Mucosa of stomach (tissue), 1 donor: ENCODE data around the gene TRABD2B.

Experiments
- H3K27me3 ChIP-seq: one replicate; pipeline ENCODE4 v1.7.0; 2013; ENCODE audit warnings: mild to moderate bottlenecking, low read length; ENCODE audit not compliant: control insufficient read depth, insufficient read depth
- H3K36me3 ChIP-seq: one replicate; pipeline ENCODE4 v1.7.0; 2013; ENCODE audit warnings: low read length; ENCODE audit not compliant: control insufficient read depth, insufficient read depth
- H3K4me1 ChIP-seq: one replicate; pipeline ENCODE4 v1.7.0; 2013; ENCODE audit warnings: mild to moderate bottlenecking, low read length; ENCODE audit not compliant: control insufficient read depth, insufficient read depth
- H3K4me3 ChIP-seq: one replicate; pipeline ENCODE4 v1.7.0; 2013; ENCODE audit warnings: low read length
- H3K9ac ChIP-seq: one replicate; pipeline ENCODE4 v1.7.0; 2013; ENCODE audit warnings: mild to moderate bottlenecking, low read length, moderate library complexity
- H3K9me3 ChIP-seq: one replicate; pipeline ENCODE4 v1.7.0; 2013; ENCODE audit warnings: mild to moderate bottlenecking, low read length, moderate library complexity; ENCODE audit not compliant: control insufficient read depth
- donor health status: Pancreatic carcinoma.

Gene TRABD2B

DNA sequence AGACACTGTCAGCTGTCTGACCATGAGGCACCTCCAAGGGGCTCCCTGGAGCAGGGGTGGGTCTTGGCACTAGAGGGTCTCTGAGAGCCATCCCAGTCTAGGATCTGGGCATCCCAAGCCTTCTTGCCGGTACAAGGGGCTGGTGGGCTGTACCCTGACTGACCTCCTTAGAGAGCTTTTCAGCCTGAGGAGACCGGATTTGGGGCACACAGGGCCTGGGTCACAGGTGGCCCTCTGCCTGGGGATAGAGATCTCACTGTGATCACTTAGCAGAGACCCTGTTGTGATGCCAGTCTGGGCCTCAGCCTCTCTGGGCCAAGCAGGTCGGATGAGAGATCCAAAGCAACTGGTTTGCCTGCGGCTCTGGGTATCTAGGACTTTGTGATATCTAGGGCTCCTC is 227.2 kb downstream of the TRABD2B start:
- H3K4me3 ChIP-seq = no peak overlapping the region
- H3K9ac ChIP-seq = no peak overlapping the region
- no peaks in the 10 kb centered on the region for H3K36me3 ChIP-seq
- H3K27me3 ChIP-seq = no peaks in the 10 kb centered on the region
- no peaks in the 10 kb centered on the region for H3K4me1 ChIP-seq
- no peaks in the 10 kb centered on the region for H3K9me3 ChIP-seq

GRCh38 chr1:47769295-47769694 is 227.9 kb downstream of the TRABD2B start:
- Histone ChIP-seq H3K27me3 (no peaks in the 10 kb centered on the region), H3K4me1 (no peaks in the 10 kb centered on the region), H3K9me3 (no peaks in the 10 kb centered on the region), H3K36me3 (no peaks in the 10 kb centered on the region), H3K9ac (no peak overlapping the region), H3K4me3 (no peak overlapping the region)

GRCh38 chr1:47767741-47768100 is 229.5 kb downstream of the TRABD2B start:
- H3K9me3 ChIP-seq = no peaks in the 10 kb centered on the region
- H3K4me3 ChIP-seq = no peak overlapping the region
- H3K27me3 ChIP-seq = no peaks in the 10 kb centered on the region
- H3K36me3 ChIP-seq = no peaks in the 10 kb centered on the region
- no peaks in the 10 kb centered on the region for H3K4me1 ChIP-seq
- H3K9ac ChIP-seq = no peak overlapping the region

DNA sequence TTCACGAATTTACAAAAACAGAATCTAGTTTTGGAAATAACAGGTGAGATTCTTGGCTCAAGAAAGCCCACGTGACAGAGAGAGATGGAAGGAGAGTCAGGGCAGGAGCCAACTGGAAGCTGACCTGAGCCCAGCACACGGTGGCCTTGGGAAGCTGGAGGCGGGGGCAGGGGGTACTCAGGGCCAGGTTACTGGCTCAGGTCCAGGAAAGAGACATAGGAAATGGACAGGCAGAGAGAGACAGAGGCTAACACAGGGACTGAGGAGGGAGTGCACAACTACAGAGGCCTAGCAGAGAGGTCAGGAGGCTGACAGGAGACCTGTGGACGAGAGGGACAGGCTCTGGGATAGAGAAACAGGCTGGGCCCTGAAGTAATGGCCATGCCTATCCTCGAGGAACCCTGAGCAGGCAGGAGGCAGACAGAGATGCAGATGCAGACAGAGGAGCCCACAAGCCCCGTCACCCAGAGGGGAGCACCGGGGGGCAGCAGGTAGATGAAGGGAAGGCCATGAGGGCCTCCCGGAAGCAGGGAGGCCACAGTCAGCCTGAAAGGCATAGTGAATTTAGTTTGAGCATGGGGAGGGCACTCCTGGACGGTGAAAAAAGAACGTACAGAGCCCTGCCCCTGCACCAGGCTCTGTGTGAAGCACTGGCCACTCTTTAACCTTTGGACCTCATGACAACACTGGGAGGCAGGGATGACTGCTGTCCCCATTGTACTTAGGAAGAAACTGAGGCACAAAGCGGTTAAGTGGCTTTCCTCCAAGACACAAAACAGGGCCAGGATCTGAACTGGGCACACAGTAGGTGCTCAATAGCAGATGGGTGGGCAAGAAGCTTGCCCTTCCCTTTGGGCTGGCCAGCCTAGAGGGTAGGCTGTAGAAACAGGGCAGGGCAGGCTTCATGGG is 230.1 kb downstream of the TRABD2B start:
- no peak overlapping the region for H3K9ac ChIP-seq
- no peaks in the 10 kb centered on the region for H3K4me1 ChIP-seq
- no peak overlapping the region for H3K4me3 ChIP-seq
- H3K27me3 ChIP-seq = peaks cover under 1% of the 10 kb centered on the region
- no peaks in the 10 kb centered on the region for H3K36me3 ChIP-seq
- H3K9me3 ChIP-seq = no peaks in the 10 kb centered on the region

DNA sequence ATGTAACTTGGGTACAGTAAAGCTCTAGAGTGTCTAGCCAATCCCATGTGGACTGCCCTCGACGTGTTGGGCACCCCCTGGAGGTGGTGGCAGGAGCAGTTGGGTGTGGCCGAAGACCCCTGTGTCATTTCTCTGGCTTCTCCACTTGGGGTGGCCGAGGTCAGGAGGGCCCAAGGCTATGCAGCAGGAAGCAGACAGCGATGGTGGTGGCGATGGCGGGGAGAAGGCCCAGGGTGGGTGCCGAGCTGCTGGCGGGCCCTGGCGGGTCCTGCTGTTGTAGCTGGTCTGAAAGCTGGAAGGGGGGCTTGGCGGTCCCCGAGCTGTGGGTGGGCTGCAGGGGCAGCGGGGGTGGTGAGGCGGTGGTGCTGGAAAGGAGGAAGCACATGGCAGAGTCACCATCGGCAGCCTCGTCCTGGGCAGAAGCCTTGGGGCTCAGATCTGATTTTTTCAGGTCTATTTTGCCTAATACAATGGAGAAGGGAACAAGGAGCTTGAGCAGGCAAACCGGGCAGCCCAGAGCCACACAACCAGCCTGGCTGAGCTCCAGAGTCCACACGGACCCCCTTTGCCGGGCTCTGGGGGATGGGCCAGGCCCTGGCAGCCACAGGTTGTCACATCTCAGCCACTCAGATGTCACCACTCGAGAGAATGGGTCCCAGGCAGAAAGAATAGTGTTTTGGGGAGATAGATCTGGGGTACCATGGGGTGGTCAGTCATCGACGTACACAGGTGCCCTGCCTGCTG is 231.3 kb downstream of the TRABD2B start:
- Histone ChIP-seq H3K4me1 (no peaks in the 10 kb centered on the region), H3K9me3 (no peaks in the 10 kb centered on the region), H3K36me3 (no peaks in the 10 kb centered on the region), H3K27me3 (peaks cover 5% of the 10 kb centered on the region), H3K9ac (no peak overlapping the region), H3K4me3 (no peak overlapping the region)

DNA sequence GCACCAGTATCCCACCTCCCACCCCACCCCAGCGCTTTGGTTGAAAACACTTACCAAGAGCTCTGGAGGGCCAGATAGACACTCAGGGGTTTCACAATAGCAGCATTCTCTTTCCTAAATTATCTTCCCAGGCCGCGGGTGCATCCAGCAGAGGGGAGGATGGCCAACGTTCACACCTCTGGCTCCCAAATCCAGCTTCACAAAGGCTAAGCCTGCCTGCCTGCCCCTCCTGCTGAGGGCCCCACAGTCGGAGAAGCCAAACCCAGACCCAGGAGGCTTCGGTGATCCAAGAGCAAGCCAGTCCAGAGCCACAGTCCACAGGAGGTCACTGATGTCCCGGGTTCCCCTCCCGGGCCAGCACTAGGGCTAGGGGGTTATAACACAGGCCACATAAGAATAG is 231.9 kb downstream of the TRABD2B start:
- H3K36me3 ChIP-seq = no peaks in the 10 kb centered on the region
- H3K9me3 ChIP-seq = no peaks in the 10 kb centered on the region
- no peak overlapping the region for H3K4me3 ChIP-seq
- no peak overlapping the region for H3K9ac ChIP-seq
- H3K27me3 ChIP-seq = peaks cover 5% of the 10 kb centered on the region
- H3K4me1 ChIP-seq = no peaks in the 10 kb centered on the region

DNA sequence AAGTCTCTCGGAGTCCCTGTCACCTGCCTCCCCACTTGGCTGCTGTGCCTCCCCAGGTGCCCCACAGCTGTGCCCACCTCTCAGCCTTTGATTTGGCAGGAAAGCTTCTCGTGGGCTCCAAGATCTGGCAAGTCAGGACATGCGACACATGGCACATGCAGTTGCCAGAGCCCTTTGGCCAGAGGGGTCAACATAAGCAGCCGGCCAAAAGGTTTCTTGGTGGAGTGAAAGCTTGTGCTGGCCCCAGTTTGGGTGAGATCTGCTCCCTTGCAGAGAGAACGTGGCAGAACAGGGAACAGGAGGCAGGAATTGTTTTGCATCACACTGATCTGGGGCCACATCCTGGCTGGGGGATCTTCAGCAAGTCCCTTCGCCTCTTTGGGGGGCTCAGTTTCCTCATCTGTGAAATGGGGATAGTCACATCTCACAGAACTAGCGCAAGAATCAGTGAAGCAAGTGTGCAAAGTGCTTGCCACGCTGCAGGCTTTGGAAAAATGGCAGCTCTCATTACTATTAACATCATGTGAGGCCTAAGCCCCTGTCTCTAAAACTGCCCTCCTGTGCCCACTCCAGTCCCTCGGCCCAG is 232.6 kb downstream of the TRABD2B start:
- Histone ChIP-seq H3K4me1 (no peaks in the 10 kb centered on the region), H3K27me3 (peaks cover 7% of the 10 kb centered on the region), H3K9ac (no peak overlapping the region), H3K36me3 (no peaks in the 10 kb centered on the region), H3K4me3 (no peak overlapping the region), H3K9me3 (no peaks in the 10 kb centered on the region)

- Histone ChIP-seq H3K27me3 (peaks cover 10% of the 10 kb centered on the region), H3K4me1 (no peaks in the 10 kb centered on the region), H3K36me3 (no peaks in the 10 kb centered on the region), H3K4me3 (no peak overlapping the region), H3K9me3 (no peaks in the 10 kb centered on the region), H3K9ac (no peak overlapping the region)
These were observed 233.5 kb downstream of the TRABD2B start for GRCh38 chr1:47763591-47764171.

DNA sequence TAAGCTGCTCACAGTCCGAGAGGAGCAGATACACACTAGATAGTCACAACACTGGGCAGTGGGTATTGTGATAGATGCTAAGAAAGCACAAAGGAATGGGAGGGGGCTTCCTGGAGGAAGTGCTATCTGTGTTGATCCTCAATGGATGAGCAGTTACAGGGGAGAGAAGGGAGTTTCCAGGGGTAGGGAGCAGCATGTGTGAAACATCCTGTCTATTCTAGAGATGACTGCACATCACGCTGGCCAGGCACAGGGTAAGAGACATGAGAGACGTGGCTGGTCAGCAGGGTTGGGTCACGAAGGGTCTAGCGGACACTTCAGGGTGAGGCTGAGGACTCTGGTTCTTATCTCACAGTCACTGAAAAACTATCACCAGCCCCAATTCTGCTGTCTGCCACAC is 235.2 kb downstream of the TRABD2B start:
- peaks cover 18% of the 10 kb centered on the region for H3K27me3 ChIP-seq
- no peak overlapping the region for H3K4me3 ChIP-seq
- H3K9ac ChIP-seq = no peak overlapping the region
- no peaks in the 10 kb centered on the region for H3K36me3 ChIP-seq
- H3K4me1 ChIP-seq = no peaks in the 10 kb centered on the region
- no peaks in the 10 kb centered on the region for H3K9me3 ChIP-seq

DNA sequence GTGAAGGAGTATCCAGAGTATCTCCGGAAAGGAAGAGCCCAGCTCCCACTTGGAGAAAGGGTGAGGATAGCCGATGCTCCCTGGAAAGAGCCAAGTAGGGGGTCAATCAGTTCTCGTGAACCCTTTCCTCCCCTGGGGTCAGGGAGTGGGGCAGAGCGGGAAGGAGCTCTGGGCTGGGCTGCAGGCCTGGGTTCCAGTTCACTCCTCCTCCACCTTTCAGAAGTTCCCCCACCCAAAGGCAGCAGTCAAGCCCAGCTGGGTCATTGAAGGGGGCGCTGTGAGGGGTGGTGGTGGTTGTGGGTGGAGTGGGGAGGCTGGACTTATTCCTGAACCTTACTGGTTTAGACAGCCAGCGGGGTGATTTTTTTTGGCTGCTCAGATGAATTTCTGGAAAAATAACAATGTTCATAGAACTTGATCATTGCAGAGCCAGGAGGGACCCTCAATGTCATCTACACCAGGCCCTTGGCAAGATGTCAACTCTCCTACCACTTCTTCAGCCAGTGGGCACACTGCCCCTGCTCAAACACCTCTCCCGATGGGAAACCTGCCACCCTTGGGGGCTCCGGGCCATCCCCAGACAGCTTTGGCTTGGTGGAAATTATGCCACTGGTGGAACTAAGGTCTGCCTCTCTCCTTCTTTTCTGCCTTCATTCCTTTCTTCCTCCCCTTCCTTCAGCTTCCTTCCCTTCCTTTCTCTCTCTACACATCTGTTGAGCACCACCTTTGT is 235.8 kb downstream of the TRABD2B start:
- Histone ChIP-seq H3K9me3 (no peaks in the 10 kb centered on the region), H3K9ac (no peak overlapping the region), H3K4me1 (no peaks in the 10 kb centered on the region), H3K36me3 (no peaks in the 10 kb centered on the region), H3K27me3 (peaks cover 18% of the 10 kb centered on the region), H3K4me3 (no peak overlapping the region)

- Histone ChIP-seq H3K4me3 (no peak overlapping the region), H3K36me3 (no peaks in the 10 kb centered on the region), H3K4me1 (no peaks in the 10 kb centered on the region), H3K9me3 (no peaks in the 10 kb centered on the region), H3K27me3 (peaks cover 18% of the 10 kb centered on the region), H3K9ac (no peak overlapping the region)
These were observed 237.1 kb downstream of the TRABD2B start for GRCh38 chr1:47759936-47760629.
